Muscle of leg (tissue), 11 donors: ENCODE results near the gene PAFAH2. TPM values are rescaled to one million over a fixed set of nuclear protein-coding genes. Genes with fewer than 3 reads are reported as not detected.

Source experiments
- DNase-seq: peaks from one replicate; pipeline ENCODE4 v3.0.0; 2013
- H3K27ac ChIP-seq: one replicate; pipeline ENCODE4 v1.5.1; 2013; ENCODE audit warnings: mild to moderate bottlenecking, low read length, control low read depth
- H3K27me3 ChIP-seq: one replicate; pipeline ENCODE4 v1.6.1; 2013; ENCODE audit warnings: low read length; ENCODE audit not compliant: control insufficient read depth, insufficient read depth
- H3K36me3 ChIP-seq: one replicate; pipeline ENCODE4 v1.6.1; 2013; ENCODE audit warnings: low read length; ENCODE audit not compliant: control insufficient read depth, insufficient read depth
- H3K4me1 ChIP-seq: one replicate; pipeline ENCODE4 v1.6.1; 2013; ENCODE audit warnings: low read length; ENCODE audit not compliant: control insufficient read depth, insufficient read depth
- H3K4me3 ChIP-seq: one replicate; pipeline ENCODE4 v1.5.1; 2013; ENCODE audit warnings: low read length, control low read depth
- H3K9me3 ChIP-seq: replicated peaks from 2 replicates; pipeline ENCODE4 v1.6.1; 2013; ENCODE audit warnings: low read depth, low read length; ENCODE audit not compliant: control insufficient read depth
- WGBS: methylation state at CpG from one replicate; pipeline ENCODE4 v1.1.5; 2013; ENCODE audit warnings: missing lambda C conversion rate; ENCODE audit not compliant: insufficient coverage; 5-methylcytosine and 5-hydroxymethylcytosine counted together
- polyA plus RNA-seq, 8 donors: library from polyadenylated mRNA; unstranded; fragments of 120-200 nt; gene quantifications; one replicate each; pipeline versions ENCODE4 v1.2.1 to v1.2.3, GENCODE V29; 2013; ENCODE audit warnings: inconsistent platforms in 1 of 8, low replicate concordance in 1 of 8; ENCODE audit not compliant: insufficient read length in 8 of 8, insufficient read depth in 1 of 8
- total RNA-seq: library from RNA; stranded (reverse); fragments of 120-200 nt; gene quantifications from one replicate; pipeline ENCODE4 v1.2.4, GENCODE V29; 2013

Gene PAFAH2
- total and polyA plus RNA-seq, 9 donors, result 42.1 to 78.5 (median 55.6) TPM

GRCh38 chr1:26022404-26022779, 24.5 kb upstream of the PAFAH2 start:
- peak overlapping the region; percentile 87 for H3K27ac ChIP-seq
- H3K36me3 ChIP-seq, result no peaks in the 10 kb centered on the region
- 55% methylated on average over 7 of the region's 8 CpGs for WGBS
- H3K4me1 ChIP-seq, result peaks cover 50% of the 10 kb centered on the region
- H3K4me3 ChIP-seq, result peak overlapping the region; percentile 41
- no peak for DNase-seq
- no peaks in the 10 kb centered on the region for H3K9me3 ChIP-seq
- H3K27me3 ChIP-seq, result no peaks in the 10 kb centered on the region

GRCh38 chr1:26021647-26022403, 24.0 kb upstream of the PAFAH2 start, which contains the start of gene EXTL1:
TSS of gene EXTL1 (plus strand) at chr1:26021775. CDS start at chr1:26022647, 872 bp downstream.
- Histone ChIP-seq H3K27me3 (no peaks in the 10 kb centered on the region), H3K9me3 (no peaks in the 10 kb centered on the region), H3K27ac (peak within 1 kb of the TSS; percentile 87), H3K4me3 (peak within 1 kb of the TSS; percentile 41), H3K36me3 (no peaks in the 10 kb centered on the region), H3K4me1 (peaks cover 55% of the 10 kb centered on the region)
- peak; percentile 91 for DNase-seq
- WGBS, result 12% methylated on average over 15 of the region's 15 CpGs

- no peak overlapping the region for H3K4me3 ChIP-seq
- H3K27me3 ChIP-seq, result no peaks in the 10 kb centered on the region
- H3K9me3 ChIP-seq, result no peaks in the 10 kb centered on the region
- no peak for DNase-seq
- H3K27ac ChIP-seq, result peak overlapping the region; percentile 87
- peaks cover 63% of the 10 kb centered on the region for H3K4me1 ChIP-seq
- no peaks in the 10 kb centered on the region for H3K36me3 ChIP-seq
- 83% methylated on average over 3 of the region's 6 CpGs for WGBS
Measured at GRCh38 chr1:26020941-26021646, 23.2 kb upstream of the PAFAH2 start.

GRCh38 chr1:26020330-26020768, 22.5 kb upstream of the PAFAH2 start:
- Histone ChIP-seq H3K4me1 (peaks cover 65% of the 10 kb centered on the region), H3K27me3 (no peaks in the 10 kb centered on the region), H3K4me3 (no peak overlapping the region), H3K9me3 (no peaks in the 10 kb centered on the region), H3K36me3 (no peaks in the 10 kb centered on the region), H3K27ac (peak overlapping the region; percentile 47)
- DNase-seq, result peak; percentile 44
- WGBS, result 41% methylated on average over 5 of the region's 6 CpGs

- DNase-seq, result no peak
- H3K9me3 ChIP-seq, result no peaks in the 10 kb centered on the region
- H3K36me3 ChIP-seq, result no peaks in the 10 kb centered on the region
- 38% methylated on average over 6 of the region's 8 CpGs for WGBS
- no peak overlapping the region for H3K4me3 ChIP-seq
- no peaks in the 10 kb centered on the region for H3K27me3 ChIP-seq
- peaks cover 65% of the 10 kb centered on the region for H3K4me1 ChIP-seq
- H3K27ac ChIP-seq, result no peak overlapping the region
Measured at GRCh38 chr1:26019641-26020315, 21.9 kb upstream of the PAFAH2 start.

- Histone ChIP-seq H3K4me1 (peaks cover 50% of the 10 kb centered on the region), H3K36me3 (no peaks in the 10 kb centered on the region), H3K9me3 (no peaks in the 10 kb centered on the region), H3K27me3 (no peaks in the 10 kb centered on the region), H3K4me3 (no peak overlapping the region), H3K27ac (no peak overlapping the region)
- 79% methylated on average over 2 of the region's 6 CpGs for WGBS
- peak; percentile 30 for DNase-seq
Measured at GRCh38 chr1:26017606-26018005, 19.7 kb upstream of the PAFAH2 start.

GRCh38 chr1:26016953-26017545, 19.2 kb upstream of the PAFAH2 start:
- H3K9me3 ChIP-seq, result no peaks in the 10 kb centered on the region
- no peak overlapping the region for H3K4me3 ChIP-seq
- H3K4me1 ChIP-seq, result peaks cover 44% of the 10 kb centered on the region
- H3K36me3 ChIP-seq, result no peaks in the 10 kb centered on the region
- H3K27me3 ChIP-seq, result no peaks in the 10 kb centered on the region
- H3K27ac ChIP-seq, result no peak overlapping the region
- DNase-seq, result no peak
- WGBS, result 96% methylated on average over 3 of the region's 6 CpGs

GRCh38 chr1:26016258-26016952, 18.5 kb upstream of the PAFAH2 start:
- Histone ChIP-seq H3K27me3 (no peaks in the 10 kb centered on the region), H3K4me3 (no peak overlapping the region), H3K27ac (peak overlapping the region; percentile 29), H3K36me3 (no peaks in the 10 kb centered on the region), H3K9me3 (no peaks in the 10 kb centered on the region), H3K4me1 (peaks cover 38% of the 10 kb centered on the region)
- WGBS, result 70% methylated on average over 2 of the region's 10 CpGs
- peak; percentile 46 for DNase-seq

GRCh38 chr1:26015358-26015757, 17.5 kb upstream of the PAFAH2 start:
- DNase-seq, result peak; percentile 64
- Histone ChIP-seq H3K27me3 (no peaks in the 10 kb centered on the region), H3K36me3 (no peaks in the 10 kb centered on the region), H3K4me1 (peaks cover 27% of the 10 kb centered on the region), H3K4me3 (no peak overlapping the region), H3K27ac (no peak overlapping the region), H3K9me3 (no peaks in the 10 kb centered on the region)
- WGBS, result no CpG with 5 or more reads among the region's 2 CpGs
